Nephron progenitor cell (in vitro differentiated cells): ENCODE measurements around the gene LGMN.
"Not testable (repeated sequence)": the region's sequence is repeated elsewhere in the genome, so short reads cannot be mapped to it uniquely, and the experiment has no call there.

Experiments used
- DNase-seq: peaks from one replicate; pipeline ENCODE4 v3.0.0; 2021
- H3K27ac Mint-ChIP-seq: 2 replicates; pipeline ENCODE4 v1.8.0; 2021; ENCODE audit warnings: mild to moderate bottlenecking, moderate library complexity, mixed read lengths
- H3K27me3 Mint-ChIP-seq: 2 replicates; pipeline ENCODE4 v1.8.0; 2021; ENCODE audit warnings: mild to moderate bottlenecking, low read depth, mixed read lengths; ENCODE audit not compliant: poor library complexity
- H3K36me3 Mint-ChIP-seq: 2 replicates; pipeline ENCODE4 v1.8.0; 2021; ENCODE audit warnings: low read depth, mixed read lengths
- H3K4me1 Mint-ChIP-seq: 2 replicates; pipeline ENCODE4 v1.8.0; 2021; ENCODE audit warnings: mixed read lengths
- H3K4me3 Mint-ChIP-seq: 2 replicates; pipeline ENCODE4 v1.8.0; 2021; ENCODE audit warnings: mild to moderate bottlenecking, moderate library complexity, mixed read lengths
- H3K9me3 Mint-ChIP-seq: 2 replicates; pipeline ENCODE4 v1.8.0; 2021; ENCODE audit warnings: mild to moderate bottlenecking, moderate library complexity, mixed read lengths
- TF ChIP-seq, protein P1 (sequence below): fragments of 200-600 bp; sonication (generic); IDR thresholded peaks from 2 replicates; pipeline ENCODE4 v1.5.0; 2021; ENCODE audit warnings: antibody characterized with exemption

LGMN gene

DNA sequence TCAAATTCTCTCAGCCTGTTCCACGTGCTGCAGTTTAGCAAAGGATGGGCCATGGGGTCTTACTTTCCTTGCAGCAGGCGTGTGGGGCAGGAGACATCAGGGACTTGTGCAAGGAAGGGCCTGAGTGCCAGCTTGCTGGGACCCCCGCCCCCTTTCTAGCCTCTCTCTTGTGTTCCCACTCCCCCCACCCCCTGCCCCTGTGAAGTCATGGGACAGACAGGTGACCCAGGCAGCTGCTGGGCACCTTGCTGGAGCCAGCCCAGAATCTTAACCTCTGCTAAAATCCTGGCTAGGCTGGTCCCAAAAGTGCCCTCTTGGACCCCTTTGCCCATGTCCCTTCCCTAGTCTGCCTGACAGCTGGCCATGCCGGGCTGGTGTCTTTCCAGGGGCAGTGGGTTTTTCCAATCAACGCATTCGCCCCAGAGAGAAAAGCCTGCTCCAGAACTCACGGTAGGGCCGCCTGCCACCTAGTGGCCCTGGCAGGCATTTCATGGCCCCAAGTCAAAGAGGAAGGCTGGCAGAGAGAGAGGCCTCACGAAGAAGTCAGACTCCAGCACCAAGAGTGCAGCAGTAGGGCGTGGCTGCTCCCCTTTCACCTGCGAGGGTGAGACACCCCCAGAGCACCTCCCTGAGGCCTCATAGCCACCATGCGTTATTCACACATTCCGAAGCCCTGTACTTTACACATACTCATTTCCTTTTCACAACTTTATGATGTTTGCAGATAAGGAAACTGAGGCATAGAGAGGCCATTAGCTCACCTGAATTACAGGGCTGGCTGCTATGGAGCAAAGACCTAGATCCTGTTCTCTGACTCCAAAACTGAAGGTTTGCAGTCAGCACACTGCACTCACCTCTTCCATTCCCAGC, 67.4 kb downstream of the LGMN start:
- H3K27ac Mint-ChIP-seq, result no peak overlapping the region
- H3K9me3 Mint-ChIP-seq, result no peaks in the 10 kb centered on the region
- no peaks in the 10 kb centered on the region for H3K36me3 Mint-ChIP-seq
- TF ChIP-seq, protein P1, sequence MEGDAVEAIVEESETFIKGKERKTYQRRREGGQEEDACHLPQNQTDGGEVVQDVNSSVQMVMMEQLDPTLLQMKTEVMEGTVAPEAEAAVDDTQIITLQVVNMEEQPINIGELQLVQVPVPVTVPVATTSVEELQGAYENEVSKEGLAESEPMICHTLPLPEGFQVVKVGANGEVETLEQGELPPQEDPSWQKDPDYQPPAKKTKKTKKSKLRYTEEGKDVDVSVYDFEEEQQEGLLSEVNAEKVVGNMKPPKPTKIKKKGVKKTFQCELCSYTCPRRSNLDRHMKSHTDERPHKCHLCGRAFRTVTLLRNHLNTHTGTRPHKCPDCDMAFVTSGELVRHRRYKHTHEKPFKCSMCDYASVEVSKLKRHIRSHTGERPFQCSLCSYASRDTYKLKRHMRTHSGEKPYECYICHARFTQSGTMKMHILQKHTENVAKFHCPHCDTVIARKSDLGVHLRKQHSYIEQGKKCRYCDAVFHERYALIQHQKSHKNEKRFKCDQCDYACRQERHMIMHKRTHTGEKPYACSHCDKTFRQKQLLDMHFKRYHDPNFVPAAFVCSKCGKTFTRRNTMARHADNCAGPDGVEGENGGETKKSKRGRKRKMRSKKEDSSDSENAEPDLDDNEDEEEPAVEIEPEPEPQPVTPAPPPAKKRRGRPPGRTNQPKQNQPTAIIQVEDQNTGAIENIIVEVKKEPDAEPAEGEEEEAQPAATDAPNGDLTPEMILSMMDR, result peak; percentile 95
- H3K4me3 Mint-ChIP-seq, result no peak overlapping the region
- H3K4me1 Mint-ChIP-seq, result no peaks in the 10 kb centered on the region
- H3K27me3 Mint-ChIP-seq, result peaks cover 13% of the 10 kb centered on the region
- peak; percentile 77 for DNase-seq

DNA sequence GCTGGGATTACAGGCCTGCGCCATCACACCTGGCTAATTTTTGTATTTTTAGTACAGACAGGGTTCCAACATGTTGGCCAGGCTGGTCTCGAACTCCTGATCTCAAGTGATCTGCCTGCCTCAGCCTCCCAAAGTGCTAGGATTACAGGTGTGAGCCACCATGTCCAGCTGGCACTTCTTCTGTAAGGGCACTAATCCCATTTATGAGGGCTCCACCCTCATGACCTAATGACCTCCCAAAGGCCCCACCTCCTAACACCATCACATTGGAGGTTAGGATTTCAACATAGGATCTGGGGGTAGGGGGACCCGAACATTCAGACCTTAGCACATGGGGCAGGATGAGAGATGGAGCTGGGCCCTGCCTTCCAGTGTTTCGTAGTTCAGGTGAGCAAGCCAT, 68.1 kb downstream of the LGMN start:
- H3K4me1 Mint-ChIP-seq, H3K27ac Mint-ChIP-seq, H3K36me3 Mint-ChIP-seq, DNase-seq, H3K27me3 Mint-ChIP-seq, H3K9me3 Mint-ChIP-seq, H3K4me3 Mint-ChIP-seq: not testable (repeated sequence)

DNA sequence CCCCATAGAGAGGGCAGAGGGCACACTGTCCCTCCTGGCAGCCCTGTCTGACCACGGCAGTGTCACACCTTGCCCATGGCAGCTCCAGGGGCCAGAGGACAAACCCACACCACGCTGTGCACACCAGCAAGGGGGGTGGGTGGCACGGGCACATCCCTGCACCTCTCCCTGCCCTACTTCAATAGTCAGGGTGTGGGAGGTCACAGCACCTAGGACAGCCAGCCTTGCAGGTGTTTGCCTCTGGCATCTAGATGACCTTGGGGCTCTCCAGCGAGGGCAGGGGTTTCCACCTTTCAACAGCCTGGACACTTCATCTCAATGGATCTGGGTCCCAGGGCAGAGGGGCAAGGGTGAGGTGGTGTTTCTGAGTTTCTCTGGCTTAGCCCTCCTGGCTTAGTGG, 69.2 kb downstream of the LGMN start:
- H3K27ac Mint-ChIP-seq, result no peak overlapping the region
- no peaks in the 10 kb centered on the region for H3K9me3 Mint-ChIP-seq
- no peak for DNase-seq
- H3K4me1 Mint-ChIP-seq, result no peaks in the 10 kb centered on the region
- H3K36me3 Mint-ChIP-seq, result no peaks in the 10 kb centered on the region
- TF ChIP-seq, protein P1, result no peak
- H3K4me3 Mint-ChIP-seq, result no peak overlapping the region
- H3K27me3 Mint-ChIP-seq, result peaks cover 8% of the 10 kb centered on the region

- Mint-ChIP-seq H3K9me3 (no peaks in the 10 kb centered on the region), H3K27ac (no peak overlapping the region), H3K4me1 (no peaks in the 10 kb centered on the region), H3K27me3 (peaks cover 8% of the 10 kb centered on the region), H3K4me3 (no peak overlapping the region), H3K36me3 (no peaks in the 10 kb centered on the region)
- DNase-seq, result no peak
- TF ChIP-seq, protein P1, result no peak
Measured at GRCh38 chr14:92678766-92679165, 69.7 kb downstream of the LGMN start.

DNA sequence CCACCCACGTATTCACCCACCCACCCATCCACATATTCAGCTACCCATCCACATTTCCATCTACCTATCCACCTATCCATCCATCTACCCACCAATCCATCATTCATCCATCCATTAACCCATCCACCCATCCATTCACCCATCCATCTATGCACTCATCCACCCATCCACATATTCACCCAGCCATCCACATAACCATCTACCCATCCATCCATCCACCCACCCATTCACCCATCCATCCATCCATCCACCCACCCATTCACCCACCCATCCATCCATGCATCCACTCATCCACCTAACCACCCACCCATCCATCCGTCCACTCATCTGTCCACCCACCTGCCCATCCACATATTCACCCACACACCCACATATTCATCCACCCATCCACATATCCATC, 70.5 kb downstream of the LGMN start:
- Mint-ChIP-seq H3K4me1 (no peaks in the 10 kb centered on the region), H3K27ac (no peak overlapping the region), H3K4me3 (no peak overlapping the region), H3K27me3 (peaks cover 8% of the 10 kb centered on the region), H3K36me3 (no peaks in the 10 kb centered on the region), H3K9me3 (no peaks in the 10 kb centered on the region)
- DNase-seq, result no peak
- TF ChIP-seq, protein P1, result no peak

- Mint-ChIP-seq H3K27me3 (peaks cover 8% of the 10 kb centered on the region), H3K9me3 (no peaks in the 10 kb centered on the region), H3K27ac (no peak overlapping the region), H3K4me1 (no peaks in the 10 kb centered on the region), H3K36me3 (no peaks in the 10 kb centered on the region), H3K4me3 (no peak overlapping the region)
- DNase-seq, result no peak
- TF ChIP-seq, protein P1, result no peak
Measured at GRCh38 chr14:92677087-92677668, 71.2 kb downstream of the LGMN start.
